B cell (primary cell): ENCODE results near the gene SETBP1.

Experiments used
- CTCF ChIP-seq: fragments of 200-600 bp; IDR thresholded peaks from one replicate; pipeline ENCODE4 v1.8.0; 2022; ENCODE audit warnings: antibody characterized with exemption, mild to moderate bottlenecking
- EZH2 ChIP-seq: IDR thresholded peaks from 2 replicates; pipeline ENCODE4 v1.6.1; 2012; ENCODE audit warnings: borderline replicate concordance, low read depth, mild to moderate bottlenecking, moderate library complexity, low read length; ENCODE audit not compliant: insufficient read depth, poor library complexity, severe bottlenecking

- no peak for TF ChIP-seq CTCF
- TF ChIP-seq EZH2 = no peak
Observed at GRCh38 chr18:45104049-45104395, 423.3 kb downstream of the SETBP1 start.
